HG02759 (cell line): ENCODE measurements around the gene RHEBL1.

Experiments
- ATAC-seq: cut with Tn5 transposase; IDR thresholded peaks from one replicate; pipeline ENCODE4 v1.9.1; 2021; ENCODE audit warnings: mild to moderate bottlenecking, moderate library complexity; ENCODE audit not compliant: unreplicated experiment

RHEBL1 gene

DNA sequence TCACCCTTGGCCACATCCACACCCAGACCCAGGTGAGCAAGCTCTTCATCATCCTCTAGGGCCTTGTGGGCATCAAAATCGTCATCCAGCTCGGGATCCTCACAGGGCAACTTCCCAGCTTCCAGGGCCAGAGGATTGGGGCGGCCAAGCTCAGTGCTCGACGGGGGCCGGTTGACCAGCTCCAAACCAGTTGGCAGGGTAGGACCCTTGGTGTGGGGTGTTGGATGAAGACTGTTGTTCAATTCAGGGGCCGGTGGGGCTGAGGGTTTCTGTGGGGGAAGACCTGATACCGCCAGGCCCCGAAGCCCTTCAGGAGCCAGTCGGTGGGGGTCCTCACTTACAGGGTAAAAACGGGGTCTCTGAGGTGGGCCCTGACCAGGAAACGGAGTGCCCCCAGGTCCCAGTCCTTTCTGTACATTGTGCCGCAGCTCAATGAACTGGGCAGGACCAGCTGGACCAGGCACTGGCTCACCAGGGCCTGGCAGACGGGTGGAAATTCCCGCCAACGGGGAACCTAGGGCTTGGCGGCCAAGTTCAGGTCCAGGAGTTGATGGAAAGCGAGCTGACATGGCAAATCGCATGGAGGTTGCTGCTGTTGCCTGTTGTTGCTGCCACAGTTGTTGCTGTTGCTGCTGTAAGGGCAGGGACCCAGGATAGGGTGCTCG is 31.4 kb downstream of the RHEBL1 start:
- no peak for ATAC-seq

DNA sequence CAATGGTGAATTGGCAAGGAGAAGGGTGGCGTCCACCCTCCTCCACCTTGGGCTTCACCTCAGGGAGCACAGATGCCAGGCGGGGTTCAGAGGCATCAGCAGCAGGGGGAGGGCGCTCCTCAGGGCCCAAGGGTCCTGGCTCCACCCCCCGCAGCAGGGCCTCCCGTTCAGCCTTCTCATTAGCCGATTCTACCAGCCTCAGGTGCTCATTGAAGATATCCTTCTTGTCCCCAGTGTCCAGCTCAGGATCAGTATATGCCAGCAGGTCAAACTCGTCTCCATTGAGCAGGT is 31.9 kb downstream of the RHEBL1 start:
- no peak for ATAC-seq

DNA sequence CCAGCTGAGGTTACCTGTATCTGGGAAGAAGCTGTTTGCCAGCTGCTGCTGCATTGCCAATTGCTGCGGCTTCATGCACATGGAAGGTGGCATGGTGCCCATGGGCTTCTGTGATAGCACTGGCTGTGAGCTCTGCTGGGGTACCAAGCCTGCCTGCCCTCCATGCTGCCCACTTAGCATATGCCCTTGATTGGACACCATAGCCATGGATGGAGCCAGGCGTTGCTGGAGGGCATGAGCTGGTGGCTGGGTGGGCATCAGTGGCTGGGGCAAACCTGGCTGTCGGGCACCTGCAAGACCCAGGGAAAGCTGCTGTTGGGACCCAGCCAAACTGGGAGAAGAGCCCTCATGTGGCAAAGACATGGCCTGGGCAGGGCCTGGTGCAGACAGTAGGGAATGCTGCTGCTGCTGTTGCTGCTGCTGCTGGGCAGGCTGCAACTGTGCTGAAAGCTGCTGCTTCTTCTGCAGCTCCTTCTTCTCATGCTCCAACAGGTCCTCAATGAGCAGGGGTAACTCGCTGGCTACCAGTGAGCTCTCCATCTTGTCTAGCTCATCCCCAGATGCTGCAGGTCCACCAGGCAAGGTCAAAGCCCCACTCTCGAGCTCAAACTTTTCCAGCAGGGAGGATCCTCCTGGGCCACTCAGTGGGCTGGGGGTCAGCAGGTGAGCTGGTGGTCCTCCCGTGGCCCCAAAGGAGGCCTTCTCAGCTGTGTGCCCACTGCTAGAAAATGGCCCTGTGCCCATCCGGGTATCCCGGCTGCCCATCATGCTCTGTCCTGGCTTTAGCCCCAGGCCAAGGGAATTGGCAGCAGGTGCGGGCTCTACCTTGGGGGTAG is 32.5 kb downstream of the RHEBL1 start:
- no peak for ATAC-seq

DNA sequence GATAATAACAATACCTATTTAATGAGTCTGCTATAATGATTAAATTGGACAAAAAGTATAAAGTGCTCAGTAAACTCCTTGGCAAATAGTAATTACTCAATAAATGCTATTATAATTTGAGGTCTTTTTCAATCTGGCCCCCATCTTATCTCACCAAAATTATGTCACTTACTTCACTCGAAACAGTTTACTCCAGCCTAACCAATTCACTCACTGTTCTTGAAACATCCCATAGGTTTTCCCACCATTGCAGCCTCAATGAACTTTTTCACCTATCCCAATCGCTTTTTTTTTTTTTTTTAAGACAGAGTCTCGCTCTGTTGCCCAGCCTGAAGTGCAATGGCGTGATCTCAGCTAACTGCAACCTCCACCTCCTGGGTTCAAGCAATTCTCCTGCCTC is 33.8 kb downstream of the RHEBL1 start:
- ATAC-seq = no peak

DNA sequence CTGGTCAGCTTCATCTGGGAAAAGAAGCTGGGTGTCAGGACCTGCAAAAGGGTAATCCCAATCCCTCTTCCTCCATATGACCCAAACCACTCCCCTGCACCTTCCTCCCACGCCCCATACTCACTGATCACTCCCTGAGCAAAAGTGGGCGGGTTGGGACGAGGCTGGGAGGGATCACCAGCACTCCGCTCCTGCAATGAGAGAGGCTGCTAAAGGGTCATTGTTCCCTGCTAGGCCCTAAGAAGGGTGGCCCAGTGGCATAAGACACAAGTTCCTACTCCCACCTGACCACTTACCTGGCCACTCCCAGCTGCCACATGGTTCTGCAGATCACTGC is 35.5 kb downstream of the RHEBL1 start:
- ATAC-seq = no peak

- no peak for ATAC-seq
These were observed 36.0 kb downstream of the RHEBL1 start for GRCh38 chr12:49033611-49034285.

DNA sequence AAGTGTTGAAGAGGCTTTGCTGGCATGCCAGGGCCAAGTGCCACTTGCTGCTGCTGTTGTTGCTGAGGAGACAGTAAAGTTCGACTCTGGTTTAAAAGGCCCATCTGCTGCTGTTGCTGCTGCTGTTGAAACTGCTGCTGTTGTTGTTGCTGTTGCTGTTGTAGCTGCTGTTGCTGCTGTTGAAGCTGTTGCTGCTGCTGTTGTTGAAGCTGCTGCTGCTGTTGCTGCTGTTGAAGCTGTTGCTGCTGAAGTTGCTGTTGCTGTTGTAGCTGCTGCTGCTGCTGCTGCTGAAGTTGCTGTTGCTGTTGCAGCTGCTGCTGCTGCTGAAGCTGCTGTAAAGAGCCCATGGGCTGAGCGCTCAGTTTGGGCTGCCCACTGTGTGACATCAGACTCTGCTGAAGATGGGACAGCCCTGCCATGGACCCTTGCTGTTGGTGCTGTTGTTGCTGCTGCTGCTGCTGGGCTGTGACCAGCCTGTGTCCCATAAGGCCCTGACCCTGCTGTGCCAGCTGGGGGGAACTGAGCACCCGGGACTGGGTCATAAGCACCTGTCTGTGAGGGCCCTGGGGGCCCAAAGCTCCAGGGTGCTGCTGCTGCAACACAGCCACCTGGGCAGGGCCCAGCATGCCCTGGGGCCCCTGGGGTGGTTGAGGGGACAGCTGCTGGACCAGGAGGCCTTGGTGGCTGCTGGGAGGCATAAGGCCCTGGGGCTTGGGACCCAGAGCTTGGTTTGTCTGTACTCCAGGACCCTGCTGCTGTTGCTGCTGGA is 36.9 kb downstream of the RHEBL1 start:
- ATAC-seq = no peak

GRCh38 chr12:49032276-49032675 is 37.5 kb downstream of the RHEBL1 start:
- no peak for ATAC-seq

- no peak for ATAC-seq
These were observed 38.1 kb downstream of the RHEBL1 start for GRCh38 chr12:49031573-49032161.

DNA sequence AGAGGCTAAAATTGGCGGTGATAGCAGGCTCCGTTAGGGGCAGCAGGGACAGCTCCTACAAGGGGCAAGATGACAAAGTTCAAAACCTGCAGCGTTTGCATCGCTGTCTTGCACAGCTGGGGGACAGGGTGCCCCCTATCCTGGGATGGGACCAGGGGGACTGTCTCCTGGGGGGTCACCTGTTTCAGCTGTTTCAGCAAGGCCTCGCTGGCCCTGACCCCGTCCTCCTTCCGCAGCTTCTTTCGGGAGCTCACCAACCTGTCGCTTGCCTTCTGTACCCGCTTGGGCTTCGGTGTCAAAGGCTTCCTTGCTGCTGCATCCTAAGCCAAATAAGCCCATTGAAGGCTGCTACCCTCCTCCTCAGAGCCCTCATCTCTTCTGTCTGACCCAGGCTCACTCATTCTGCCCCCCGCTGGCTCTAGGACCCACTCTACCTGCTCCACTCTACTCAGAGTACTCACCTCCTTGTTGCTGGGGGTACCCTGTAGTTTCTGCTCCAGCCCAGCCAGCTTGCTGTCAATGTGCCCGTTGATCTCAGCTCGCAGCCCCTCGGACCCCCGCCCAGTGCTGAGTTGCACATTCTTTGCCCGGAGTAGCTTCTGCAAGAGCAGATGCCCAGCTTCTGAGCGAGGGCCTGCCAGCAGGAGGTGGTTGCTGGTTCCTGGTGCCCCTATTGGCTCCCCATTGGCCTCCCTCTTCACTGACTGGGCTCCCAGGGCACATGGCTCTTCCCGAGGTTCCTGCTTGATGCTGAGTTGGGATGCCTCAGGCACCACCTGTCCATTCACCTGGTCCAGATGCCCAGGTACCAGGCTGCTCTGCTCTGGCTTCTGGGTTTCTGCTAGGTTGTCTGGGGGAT is 38.8 kb downstream of the RHEBL1 start:
- no peak for ATAC-seq

DNA sequence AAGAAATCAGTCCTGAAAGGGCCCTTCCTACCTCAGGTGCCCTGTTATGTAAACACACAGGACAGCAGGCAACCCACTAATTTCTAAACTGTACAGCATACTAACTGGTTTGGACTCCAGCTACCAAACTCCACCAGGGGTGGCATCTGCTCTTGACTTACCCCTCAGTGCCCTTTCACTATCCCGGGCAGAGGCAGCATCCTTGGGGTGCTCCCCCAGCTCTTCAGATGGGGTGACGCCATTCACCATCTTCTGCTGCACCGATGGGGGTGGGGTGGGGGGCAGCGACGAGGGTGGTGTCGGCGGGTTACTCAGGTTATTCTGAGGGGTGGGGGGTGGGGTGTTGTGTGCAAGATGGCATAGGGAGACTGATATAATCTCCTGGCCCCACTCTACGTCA is 39.7 kb downstream of the RHEBL1 start:
- no peak for ATAC-seq

DNA sequence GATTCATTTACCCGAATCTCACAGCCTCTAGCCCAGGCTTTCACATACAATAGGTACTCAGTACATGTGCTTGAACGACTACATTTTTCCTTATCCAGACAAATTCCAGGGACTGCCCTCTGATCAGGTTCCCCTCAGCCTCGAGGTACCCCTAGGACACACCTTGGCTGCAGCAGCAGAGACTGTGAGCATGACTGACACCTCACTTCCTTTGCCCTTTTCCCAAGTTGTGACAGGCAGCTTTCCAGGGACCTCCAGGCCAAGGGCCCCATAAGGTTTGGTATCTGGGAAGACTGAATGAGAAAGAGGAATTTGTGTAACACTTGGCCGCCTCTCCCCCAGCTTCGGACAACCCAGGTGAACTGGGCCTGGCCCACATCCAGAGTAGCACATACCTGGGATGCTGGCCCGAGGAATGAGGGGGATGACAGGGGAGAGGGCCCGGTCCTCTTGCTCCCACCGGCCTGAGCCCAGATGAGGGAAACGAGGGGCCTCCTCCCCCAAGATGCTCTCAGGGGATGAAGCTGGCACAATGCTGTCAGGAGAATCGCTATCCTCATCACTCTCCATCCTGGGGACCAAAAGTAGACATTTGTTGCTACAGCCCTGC is 41.0 kb downstream of the RHEBL1 start:
- no peak for ATAC-seq

DNA sequence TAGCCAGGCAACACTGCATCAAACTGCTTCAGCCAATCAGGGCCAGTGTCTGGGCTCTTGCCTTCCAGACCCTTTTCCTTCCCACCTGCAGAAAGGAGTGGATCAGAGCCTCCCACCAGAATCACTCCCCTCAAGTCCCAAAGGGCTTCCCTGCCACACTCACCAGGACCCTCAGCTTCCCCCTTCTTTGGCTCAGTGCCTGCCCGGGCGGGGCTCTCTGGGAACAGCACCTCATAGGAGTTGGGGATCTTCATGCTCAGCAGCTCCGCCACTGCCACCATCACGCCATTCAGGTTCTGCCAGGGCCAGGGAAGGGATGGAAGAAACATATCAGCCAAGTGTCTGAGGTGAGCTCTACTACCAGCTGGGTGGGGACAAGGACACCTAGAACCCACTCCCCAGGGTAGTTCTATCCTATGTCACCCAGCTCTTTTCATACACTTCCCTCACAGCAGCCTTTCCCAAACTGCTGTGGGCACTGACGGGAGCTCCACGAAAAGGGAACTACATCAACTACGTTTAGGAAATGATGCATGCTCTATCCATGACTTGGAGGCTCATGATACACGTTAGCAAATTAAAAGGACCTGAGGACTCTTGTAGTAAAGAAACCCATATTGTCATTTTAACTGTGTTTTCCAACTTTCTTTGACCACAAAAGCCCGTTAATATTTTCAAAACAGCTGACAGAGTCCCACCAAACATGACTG is 41.8 kb downstream of the RHEBL1 start:
- no peak for ATAC-seq

DNA sequence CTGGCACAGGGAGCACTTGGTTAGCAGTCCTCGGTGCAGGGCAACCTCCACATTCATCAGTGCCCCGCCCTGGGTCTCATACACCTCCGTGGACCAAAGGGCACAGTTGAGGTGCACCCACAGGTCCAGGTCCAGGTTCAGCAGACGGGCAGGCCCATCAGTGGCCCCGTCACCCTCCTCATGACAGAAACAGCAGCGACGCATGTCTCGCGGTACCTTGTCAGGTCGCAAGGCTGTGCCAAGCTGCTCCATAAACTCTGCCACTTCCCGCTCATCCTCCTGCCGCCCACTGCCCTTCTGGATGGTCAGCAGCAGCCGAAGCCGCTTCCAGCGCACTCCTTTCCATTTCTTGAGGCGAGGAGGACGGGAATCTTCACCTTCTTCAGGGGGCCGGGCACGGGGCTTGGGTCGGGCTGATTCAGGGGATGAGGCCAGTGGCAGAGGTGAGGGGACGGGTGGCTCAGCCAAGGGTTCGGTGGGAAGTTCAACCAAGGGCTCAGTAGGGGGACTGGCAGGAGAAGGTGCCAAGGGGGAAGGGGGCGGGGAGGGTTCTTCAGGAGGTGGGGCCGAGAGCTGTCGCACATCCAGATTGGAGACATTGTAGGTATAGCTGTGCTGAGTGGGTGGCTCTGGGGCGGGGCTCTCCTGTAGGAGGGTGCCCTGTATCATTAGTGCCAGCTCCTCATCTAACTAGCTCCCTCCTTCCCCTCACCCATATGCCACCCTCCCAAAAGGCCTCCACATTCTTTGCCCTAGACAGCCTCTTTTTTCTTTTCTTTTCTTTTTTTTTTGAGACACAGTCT is 42.9 kb downstream of the RHEBL1 start:
- no peak for ATAC-seq

DNA sequence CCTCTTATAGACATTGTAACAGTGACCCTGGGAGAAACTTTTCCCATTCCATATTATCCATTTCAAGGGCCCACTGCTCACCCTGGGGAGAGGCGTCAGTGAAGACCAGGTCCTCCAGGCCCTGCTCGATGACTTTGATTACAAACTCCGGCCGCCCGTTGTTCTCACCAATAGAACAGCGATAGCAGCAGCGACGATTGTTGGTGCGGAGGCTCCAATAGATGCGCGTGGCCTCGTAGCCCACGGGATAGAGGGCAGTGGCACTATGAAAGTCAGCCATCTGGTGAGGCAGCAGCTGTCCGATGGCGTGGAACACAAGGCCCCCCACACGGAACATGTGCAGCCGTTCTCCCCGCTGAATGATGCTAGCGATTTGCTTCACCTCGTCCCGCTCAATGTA is 43.7 kb downstream of the RHEBL1 start:
- ATAC-seq = no peak

- no peak for ATAC-seq
These were observed 44.3 kb downstream of the RHEBL1 start for GRCh38 chr12:49025463-49025862.

DNA sequence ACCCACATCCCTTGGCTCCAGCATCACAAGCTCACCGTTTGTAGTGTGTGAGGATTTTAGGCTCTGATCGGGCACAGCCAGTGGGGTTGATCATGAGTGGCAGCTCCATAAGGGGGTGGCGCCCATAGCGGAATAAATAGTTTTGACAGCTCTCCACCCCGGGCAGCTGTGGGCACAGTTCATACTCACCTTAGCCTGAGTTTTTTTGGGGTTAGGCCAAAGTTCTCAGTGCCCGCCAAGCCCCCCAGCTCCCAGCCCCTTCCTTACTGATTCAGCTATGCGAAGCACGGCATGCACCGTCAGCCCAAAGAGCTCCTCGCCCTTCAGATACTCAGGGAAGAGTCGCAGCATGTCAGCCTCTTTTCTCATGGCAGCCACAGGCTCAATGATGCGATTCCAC is 45.2 kb downstream of the RHEBL1 start:
- no peak for ATAC-seq

DNA sequence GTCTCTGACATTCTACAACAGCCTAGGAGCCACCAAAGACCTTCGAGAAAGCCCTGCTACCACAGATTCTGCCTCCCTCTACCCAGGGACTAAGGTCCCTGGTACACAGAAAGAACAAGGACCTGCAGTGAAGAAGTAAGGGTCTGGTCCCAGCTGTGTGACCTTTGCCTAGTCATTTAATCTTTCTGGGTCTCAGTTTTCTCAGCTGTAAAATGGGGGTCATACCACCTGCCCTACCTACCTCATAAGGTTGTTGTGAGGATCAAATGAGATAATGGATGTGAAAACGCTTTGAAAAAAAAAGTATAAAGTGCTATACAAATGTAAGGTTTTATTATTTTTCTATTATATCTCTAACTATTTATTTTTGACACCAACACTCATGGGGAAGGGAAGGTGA is 46.0 kb downstream of the RHEBL1 start:
- ATAC-seq = no peak
